LNCaP clone FGC (cell line): ENCODE data around the gene ARHGEF9.

Experiments used
- DNase-seq: peaks from one replicate; pipeline ENCODE4 v3.0.0-alpha.2; 2011; ENCODE audit warnings: low read depth
- H3K4me3 ChIP-seq: 2 replicates; pipeline ENCODE4 v1.5.1; 2011; ENCODE audit warnings: mild to moderate bottlenecking, low read depth, low read length, control low read depth
- CTCF ChIP-seq: IDR thresholded peaks from 2 replicates; pipeline ENCODE4 v1.5.1; 2012; ENCODE audit warnings: mild to moderate bottlenecking; ENCODE audit not compliant: control insufficient read depth, insufficient read depth; ENCODE audit errors: extremely low read depth

Gene ARHGEF9

GRCh38 chrX:63702556-63702955 lies 82.5 kb downstream of the ARHGEF9 start:
- no peak for TF ChIP-seq CTCF
- DNase-seq, result no peak
- no peak overlapping the region for H3K4me3 ChIP-seq

- no peak for DNase-seq
- H3K4me3 ChIP-seq, result no peak overlapping the region
- TF ChIP-seq CTCF, result peak; percentile 61
Observed at GRCh38 chrX:63686878-63687714, 97.9 kb downstream of the ARHGEF9 start.

GRCh38 chrX:63680423-63680822 lies 104.6 kb downstream of the ARHGEF9 start:
- no peak for TF ChIP-seq CTCF
- no peak for DNase-seq
- no peak overlapping the region for H3K4me3 ChIP-seq

GRCh38 chrX:63679432-63679831 lies 105.6 kb downstream of the ARHGEF9 start:
- no peak overlapping the region for H3K4me3 ChIP-seq
- no peak for DNase-seq
- TF ChIP-seq CTCF, result no peak

GRCh38 chrX:63675716-63676115 lies 109.3 kb downstream of the ARHGEF9 start:
- no peak for DNase-seq
- no peak overlapping the region for H3K4me3 ChIP-seq
- TF ChIP-seq CTCF, result no peak

GRCh38 chrX:63673896-63674295 lies 111.1 kb downstream of the ARHGEF9 start:
- no peak for TF ChIP-seq CTCF
- H3K4me3 ChIP-seq, result no peak overlapping the region
- DNase-seq, result peak; percentile 18

GRCh38 chrX:63664741-63665140 lies 120.3 kb downstream of the ARHGEF9 start:
- no peak for TF ChIP-seq CTCF
- no peak for DNase-seq

More at GRCh38 chrX:63664741-63665140, 120.3 kb downstream of the ARHGEF9 start:
- H3K4me3 ChIP-seq, result no peak overlapping the region
